Measurements from ENCODE around the gene DUT.

DNA sequence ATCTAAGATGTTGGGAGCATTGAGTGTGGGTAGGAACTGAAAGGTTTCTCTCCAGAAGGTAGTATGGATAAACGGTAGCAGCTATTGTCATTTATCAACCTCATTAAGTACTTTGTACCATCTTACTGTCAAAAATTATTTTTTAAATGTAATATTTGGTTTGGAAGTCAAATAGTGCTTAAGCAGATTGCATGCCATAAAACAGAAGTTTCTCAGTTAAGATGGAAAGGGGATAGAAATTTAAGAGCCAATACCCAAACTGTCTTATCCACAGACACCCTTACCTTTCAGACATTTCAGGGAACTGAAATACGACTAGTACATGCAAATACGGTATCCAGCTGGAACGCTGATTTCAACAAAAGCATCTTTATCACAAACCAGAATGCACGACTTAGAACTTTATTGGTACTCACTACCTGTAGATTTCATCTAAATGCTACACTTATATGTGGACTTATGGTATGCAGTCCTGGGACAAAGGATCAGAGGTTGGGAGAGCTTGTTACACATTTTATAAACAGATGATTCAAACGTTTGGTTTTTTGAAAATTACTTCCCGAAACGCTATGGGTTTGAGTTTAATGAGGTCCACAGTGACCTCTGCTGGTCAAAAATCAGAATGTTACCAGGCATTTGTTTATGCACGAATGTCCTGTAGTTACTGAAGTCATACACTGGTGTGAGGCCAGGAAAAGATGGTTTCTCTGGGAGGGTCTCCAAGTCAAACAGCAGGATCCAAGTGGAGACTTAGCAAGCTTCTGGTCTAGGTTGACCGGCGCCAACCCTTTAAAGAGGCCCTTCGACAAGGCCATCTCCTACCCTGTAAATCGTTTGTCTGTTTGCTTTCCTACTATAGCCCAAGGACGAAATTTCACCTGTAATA lies 45.7 kb upstream of the DUT start:
- TF ChIP-seq CTCF (IDR thresholded peaks at IDR 0.05) (peak; percentile 33 to 76 (median 60)), POLR2A (IDR thresholded peaks at IDR 0.05) (no peak)

All from thyroid gland (tissue), 4 donors.